Measurements from ENCODE around the gene CBX1.

CBX1 gene

DNA sequence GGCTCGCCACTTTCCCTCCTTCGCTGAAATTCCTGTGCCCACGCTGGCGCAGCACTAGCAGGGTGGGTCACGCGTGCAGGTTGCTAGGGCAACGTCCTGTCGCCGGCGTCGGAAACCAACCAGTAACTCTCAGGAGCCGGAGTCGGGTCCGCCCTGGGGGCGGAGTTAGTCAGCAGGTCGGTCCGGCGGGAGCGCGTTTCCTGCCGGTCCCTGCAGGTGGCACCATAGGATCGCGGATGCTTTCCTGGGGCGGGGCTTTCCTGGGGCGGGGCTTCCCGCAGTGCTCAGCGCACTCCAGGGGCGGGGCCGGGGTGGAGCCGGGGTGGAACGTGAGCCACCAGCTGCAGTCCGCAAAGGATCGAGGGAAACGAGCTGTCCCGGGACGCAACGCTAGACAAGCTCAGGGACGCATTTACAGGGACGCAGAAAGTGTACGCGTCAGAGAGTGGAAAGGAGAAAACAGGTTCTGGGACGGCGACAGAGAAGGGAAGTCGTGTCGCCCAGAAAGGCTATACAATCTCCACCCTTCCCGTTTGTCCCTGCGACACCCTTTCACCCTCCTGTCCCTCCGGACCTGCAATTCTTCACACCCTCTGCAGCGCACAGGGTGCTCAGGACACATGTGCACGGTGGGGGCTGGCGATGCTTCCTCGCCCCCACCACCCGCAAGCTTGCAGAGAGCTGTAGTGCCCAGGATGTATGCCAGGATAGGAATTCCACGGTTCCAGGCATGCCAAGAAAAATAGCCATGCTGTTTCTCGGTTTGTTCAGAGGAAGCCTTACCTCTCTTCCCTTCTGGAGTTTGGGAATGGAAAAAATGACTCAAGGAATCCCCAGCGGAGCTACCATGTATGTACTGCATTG lies 76.0 kb downstream of the CBX1 start:
- peak; percentile 93 to 98 (median 97) for DNase-seq

DNA sequence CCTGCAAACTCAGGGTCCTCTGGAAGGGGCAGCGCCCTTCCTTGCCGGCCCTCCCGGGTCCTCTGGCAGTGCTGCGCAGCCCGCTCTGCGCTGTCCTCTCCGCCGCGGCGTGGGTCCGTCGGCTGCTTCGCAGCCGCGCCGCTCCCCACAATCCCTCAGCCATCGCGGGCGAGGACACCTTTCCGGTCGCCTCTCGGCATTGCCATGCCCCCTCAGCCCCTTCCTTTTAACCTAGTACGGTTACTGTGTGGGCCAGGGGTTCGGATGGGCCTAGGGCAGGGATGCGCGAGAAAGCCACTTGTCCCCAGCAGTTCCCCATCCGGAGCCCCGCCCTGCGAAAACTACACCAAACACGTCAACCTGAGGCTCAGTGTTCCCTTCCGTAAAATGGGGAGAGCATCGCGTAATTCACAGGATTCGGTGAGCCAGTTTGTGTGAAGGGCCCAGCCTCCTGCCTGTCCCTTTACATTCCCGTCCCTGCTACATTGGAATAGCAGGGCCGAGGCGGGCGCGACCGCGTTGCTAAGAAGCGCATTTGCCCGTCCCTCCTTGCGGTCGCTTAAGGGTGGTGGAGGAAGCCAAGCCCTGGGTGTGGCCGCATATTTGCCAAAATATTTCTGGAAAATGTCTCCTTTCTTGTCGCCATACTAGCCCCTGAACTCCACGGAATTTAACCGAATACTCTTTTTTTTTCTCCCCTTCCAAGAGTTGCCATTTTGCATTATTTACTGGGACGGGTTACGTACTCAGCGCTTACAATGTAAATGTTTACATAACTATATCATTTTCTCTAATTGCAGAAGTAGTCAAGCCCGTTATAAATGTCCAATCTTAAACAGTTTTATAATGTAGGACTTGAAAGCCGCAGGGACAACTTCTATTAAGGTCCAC lies 76.9 kb downstream of the CBX1 start:
- peak in 3 of 5 experiments; percentile 26 to 54 (median 44) for DNase-seq

DNA sequence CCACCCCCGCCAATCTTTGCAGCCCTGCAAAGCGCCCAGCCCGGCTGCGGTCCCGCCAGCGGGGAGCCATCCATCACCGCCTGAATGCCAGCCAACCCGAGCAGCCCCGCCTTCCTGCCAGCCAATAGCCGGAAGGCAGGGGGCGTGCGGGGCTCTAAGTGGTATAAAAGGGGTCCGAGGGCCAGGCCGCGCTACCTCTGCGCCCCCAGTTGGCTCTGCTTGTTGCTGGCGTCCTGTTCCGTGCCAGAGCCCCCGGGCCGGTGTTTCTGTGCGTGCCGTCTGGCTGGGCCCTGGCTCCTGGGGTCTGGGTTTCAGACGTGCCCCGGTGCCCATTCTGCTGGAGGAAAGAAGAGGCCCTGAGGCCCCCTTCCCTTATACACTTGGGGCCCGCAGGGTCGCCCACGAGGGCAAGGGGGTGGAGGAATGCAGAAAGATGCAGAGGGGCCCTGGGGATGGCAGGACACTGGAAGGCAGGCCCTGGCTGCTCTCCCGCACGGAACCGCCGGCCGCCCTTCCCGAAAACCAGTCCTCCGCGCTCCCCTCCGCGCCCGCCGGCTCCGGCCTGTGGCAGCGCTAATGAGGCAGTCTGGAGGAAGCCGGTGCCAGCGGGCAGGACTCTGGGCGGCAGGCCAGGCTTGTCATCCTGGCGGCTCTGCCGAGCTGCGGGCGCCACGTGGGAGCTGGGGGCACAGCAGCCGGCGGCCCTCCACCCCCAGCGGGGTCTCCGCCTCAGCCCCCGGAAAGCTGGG lies 77.7 kb downstream of the CBX1 start:
- peak in 3 of 5 experiments; percentile 24 to 38 (median 29) for DNase-seq

DNA sequence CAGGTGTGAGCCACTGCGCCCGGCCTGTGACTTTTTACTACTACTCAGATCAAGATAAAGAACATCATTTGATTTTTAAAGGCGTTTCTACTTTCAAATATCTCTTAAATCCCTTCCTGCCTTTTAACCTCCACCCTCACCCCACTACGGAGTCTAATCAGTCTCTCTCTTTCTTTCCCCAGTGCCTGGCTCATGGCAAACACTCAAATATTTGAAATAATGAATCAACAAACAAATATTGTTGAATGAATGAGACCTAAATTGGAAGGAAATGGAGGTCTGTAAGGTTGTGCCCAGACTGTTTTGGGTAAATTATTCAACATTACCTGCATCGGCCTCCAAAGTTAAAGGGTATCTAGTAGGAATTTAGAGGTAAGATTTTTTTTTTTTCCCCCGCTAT lies 78.4 kb downstream of the CBX1 start:
- no peak for DNase-seq

- no peak for DNase-seq
Observed at GRCh38 chr17:48021934-48022333, 79.3 kb downstream of the CBX1 start.
